Gastrocnemius medialis (tissue), 4 donors: ENCODE measurements around the gene STK39.

Source experiments
- POLR2A ChIP-seq, 2 donors: fragments of 450-650 bp; IDR thresholded peaks; one replicate each; pipeline ENCODE4 v1.6.1; 2017; ENCODE audit warnings: antibody characterized with exemption in 2 of 2, mild to moderate bottlenecking in 2 of 2, moderate library complexity in 2 of 2
- TF ChIP-seq, protein P1 (sequence below), 5 experiments: fragments of 450-650 bp in 3 of 5; fragments of 200-600 bp in 2 of 5; sonication (generic) in 2 of 5; IDR thresholded peaks in 4 of 5; conservative IDR thresholded peaks in 1 of 5; 1 replicate in 4 of 5; 2 replicates in 1 of 5; pipeline ENCODE4 v1.5.1; 2016 to 2019; ENCODE audit warnings: antibody characterized with exemption in 5 of 5, mild to moderate bottlenecking in 3 of 5, moderate library complexity in 3 of 5

DNA sequence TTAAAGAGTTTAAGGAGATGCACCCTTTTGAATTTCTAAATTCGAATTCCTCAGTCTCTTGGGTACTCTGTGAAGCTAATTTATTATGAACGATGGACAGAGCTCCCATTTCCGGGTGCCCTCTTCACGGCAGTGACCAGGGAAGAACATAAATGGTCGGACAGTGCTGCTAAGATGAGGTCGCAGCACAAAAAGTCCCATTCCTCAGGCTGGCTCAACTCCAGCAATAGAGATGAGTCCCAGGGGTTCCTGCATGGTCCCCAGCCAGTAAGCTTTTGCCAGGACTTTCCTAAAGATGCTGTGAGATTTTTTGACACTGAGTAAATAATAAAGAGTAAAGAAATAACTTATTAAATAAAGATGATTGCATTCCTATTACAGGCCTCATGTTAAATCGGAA lies 43.0 kb upstream of the STK39 start:
- TF ChIP-seq, protein P1, sequence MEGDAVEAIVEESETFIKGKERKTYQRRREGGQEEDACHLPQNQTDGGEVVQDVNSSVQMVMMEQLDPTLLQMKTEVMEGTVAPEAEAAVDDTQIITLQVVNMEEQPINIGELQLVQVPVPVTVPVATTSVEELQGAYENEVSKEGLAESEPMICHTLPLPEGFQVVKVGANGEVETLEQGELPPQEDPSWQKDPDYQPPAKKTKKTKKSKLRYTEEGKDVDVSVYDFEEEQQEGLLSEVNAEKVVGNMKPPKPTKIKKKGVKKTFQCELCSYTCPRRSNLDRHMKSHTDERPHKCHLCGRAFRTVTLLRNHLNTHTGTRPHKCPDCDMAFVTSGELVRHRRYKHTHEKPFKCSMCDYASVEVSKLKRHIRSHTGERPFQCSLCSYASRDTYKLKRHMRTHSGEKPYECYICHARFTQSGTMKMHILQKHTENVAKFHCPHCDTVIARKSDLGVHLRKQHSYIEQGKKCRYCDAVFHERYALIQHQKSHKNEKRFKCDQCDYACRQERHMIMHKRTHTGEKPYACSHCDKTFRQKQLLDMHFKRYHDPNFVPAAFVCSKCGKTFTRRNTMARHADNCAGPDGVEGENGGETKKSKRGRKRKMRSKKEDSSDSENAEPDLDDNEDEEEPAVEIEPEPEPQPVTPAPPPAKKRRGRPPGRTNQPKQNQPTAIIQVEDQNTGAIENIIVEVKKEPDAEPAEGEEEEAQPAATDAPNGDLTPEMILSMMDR (IDR thresholded peaks at IDR 0.05 in 4 of 5, conservative IDR thresholded peaks at IDR 0.05 in 1 of 5), result no peak
- TF ChIP-seq POLR2A (IDR thresholded peaks at IDR 0.05), result no peak
